DMS 273 treated with DMSO at 0.1 percent for 48 hours (cell line): ENCODE data around the gene AGBL4.

Experiments
- DNase-seq: peaks from one replicate; lab custom pipeline; 2025; lab: John Stamatoyannopoulos, UW

The AGBL4 gene

GRCh38 chr1:49181033-49181432 lies 842.7 kb downstream of the AGBL4 start:
- DNase-seq = no peak

GRCh38 chr1:49171941-49172593 lies 851.7 kb downstream of the AGBL4 start:
- DNase-seq = no peak

GRCh38 chr1:49166031-49166430 lies 857.7 kb downstream of the AGBL4 start:
- no peak for DNase-seq

- DNase-seq = no peak
Observed at GRCh38 chr1:49163031-49163430, 860.7 kb downstream of the AGBL4 start.

- no peak for DNase-seq
Observed at GRCh38 chr1:49160677-49161076, 863.1 kb downstream of the AGBL4 start.

- no peak for DNase-seq
Observed at GRCh38 chr1:49136738-49137251, 887.0 kb downstream of the AGBL4 start.

GRCh38 chr1:49125746-49126145 lies 898.0 kb downstream of the AGBL4 start:
- no peak for DNase-seq

- DNase-seq = no peak
Observed at GRCh38 chr1:49111931-49112330, 911.8 kb downstream of the AGBL4 start.

- no peak for DNase-seq
Observed at GRCh38 chr1:49106445-49106844, 917.3 kb downstream of the AGBL4 start.

- DNase-seq = no peak
Observed at GRCh38 chr1:49104575-49104974, 919.2 kb downstream of the AGBL4 start.

GRCh38 chr1:49102752-49103151 lies 921.0 kb downstream of the AGBL4 start:
- no peak for DNase-seq

- no peak for DNase-seq
Observed at GRCh38 chr1:49098866-49099265, 924.9 kb downstream of the AGBL4 start.

GRCh38 chr1:49086327-49086726 lies 937.4 kb downstream of the AGBL4 start:
- DNase-seq = no peak

GRCh38 chr1:49085079-49085478 lies 938.7 kb downstream of the AGBL4 start:
- no peak for DNase-seq

- DNase-seq = no peak
Observed at GRCh38 chr1:49060766-49061165, 963.0 kb downstream of the AGBL4 start.

GRCh38 chr1:49059087-49059486 lies 964.7 kb downstream of the AGBL4 start:
- no peak for DNase-seq

GRCh38 chr1:49052102-49052501 lies 971.7 kb downstream of the AGBL4 start:
- DNase-seq = peak; percentile 38

GRCh38 chr1:49051647-49052046 lies 972.1 kb downstream of the AGBL4 start:
- no peak for DNase-seq

- DNase-seq = no peak
Observed at GRCh38 chr1:49050041-49050440, 973.7 kb downstream of the AGBL4 start.

GRCh38 chr1:49048188-49048587 lies 975.6 kb downstream of the AGBL4 start:
- DNase-seq = peak; percentile 94

- no peak for DNase-seq
Observed at GRCh38 chr1:49046305-49046704, 977.4 kb downstream of the AGBL4 start.

GRCh38 chr1:49045371-49045770 lies 978.4 kb downstream of the AGBL4 start:
- peak; percentile 80 for DNase-seq

GRCh38 chr1:49036700-49037099 lies 987.1 kb downstream of the AGBL4 start:
- DNase-seq = no peak

- DNase-seq = no peak
Observed at GRCh38 chr1:49028396-49028795, 995.4 kb downstream of the AGBL4 start.
